Smooth muscle cell (in vitro differentiated cells): ENCODE measurements around the gene CAMK4. TPM values are rescaled to one million over a fixed set of nuclear protein-coding genes. Genes with fewer than 3 reads are reported as not detected.

ENCODE experiments used
- DNase-seq: peaks from one replicate; lab custom pipeline; 2025; ENCODE audit not compliant: unreplicated experiment; lab: John Stamatoyannopoulos, UW
- H2AFZ ChIP-seq: fragments of 200-600 bp; sonication (generic); 2 replicates; pipeline ENCODE4 v1.6.0; 2016; ENCODE audit warnings: antibody characterized with exemption, low read depth, mild to moderate bottlenecking
- H3F3A ChIP-seq: fragments of 200-600 bp; sonication (generic); 2 replicates; pipeline ENCODE4 v1.6.0; 2017; ENCODE audit warnings: antibody characterized with exemption, low read depth
- H3K27ac ChIP-seq: fragments of 200-600 bp; sonication (generic); 2 replicates; pipeline ENCODE4 v1.5.1; 2016; ENCODE audit warnings: low read depth, mild to moderate bottlenecking
- H3K27me3 ChIP-seq: fragments of 200-600 bp; sonication (generic); 2 replicates; pipeline ENCODE4 v1.6.1; 2016; ENCODE audit warnings: low read depth, mild to moderate bottlenecking
- H3K36me3 ChIP-seq: fragments of 200-600 bp; sonication (generic); 2 replicates; pipeline ENCODE4 v1.5.1; 2016; ENCODE audit warnings: low read depth
- H3K4me1 ChIP-seq: fragments of 200-600 bp; sonication (generic); 2 replicates; pipeline ENCODE4 v1.5.1; 2016; ENCODE audit warnings: low read depth
- H3K4me2 ChIP-seq: fragments of 200-600 bp; sonication (generic); 2 replicates; pipeline ENCODE4 v1.6.0; 2016; ENCODE audit warnings: mild to moderate bottlenecking
- H3K4me3 ChIP-seq: fragments of 200-600 bp; sonication (generic); 2 replicates; pipeline ENCODE4 v1.5.1; 2016; ENCODE audit warnings: mild to moderate bottlenecking
- H3K79me2 ChIP-seq: fragments of 200-600 bp; sonication (generic); 2 replicates; pipeline ENCODE4 v1.6.0; 2016; ENCODE audit warnings: low read depth, mild to moderate bottlenecking
- H3K9ac ChIP-seq: fragments of 200-600 bp; sonication (generic); 2 replicates; pipeline ENCODE4 v1.6.0; 2016; ENCODE audit warnings: low read depth
- H3K9me3 ChIP-seq: fragments of 200-600 bp; sonication (generic); replicated peaks from 2 replicates; pipeline ENCODE4 v1.5.1; 2016; ENCODE audit warnings: low read depth
- H4K20me1 ChIP-seq: fragments of 200-600 bp; sonication (generic); 2 replicates; pipeline ENCODE4 v1.6.0; 2016; ENCODE audit warnings: low read depth
- WGBS: methylation state at CpG from one replicate; pipeline ENCODE4 v1.1.7; 2016; ENCODE audit warnings: low lambda C conversion rate; 5-methylcytosine and 5-hydroxymethylcytosine counted together
- polyA plus RNA-seq: library from polyadenylated mRNA; unstranded; fragments of >200 nt; fragmentation: Nextera tagmentation; extraction: Ambion mirVana; gene quantifications from 2 replicates; pipeline ENCODE4 v1.2.1, GENCODE V29; 2016
- total RNA-seq: library from RNA; depleted of rRNA; stranded (reverse); fragments of >200 nt; gene quantifications from 2 replicates; pipeline ENCODE4 v1.2.3, GENCODE V29; 2014
- TF ChIP-seq, protein P1 (sequence below): fragments of 200-600 bp; sonication (generic); IDR thresholded peaks from 2 replicates; pipeline ENCODE4 v1.5.1; 2017; ENCODE audit warnings: borderline replicate concordance, mild to moderate bottlenecking, antibody characterized with exemption; ENCODE audit not compliant: insufficient read depth, poor library complexity, severe bottlenecking

The CAMK4 gene
- total and polyA plus RNA-seq, 2 experiments from 2014 or later: 1.1 to 3.6 TPM

- Histone ChIP-seq H3K79me2 (no peaks in the 10 kb centered on the region), H3K27me3 (no peaks in the 10 kb centered on the region), H3K27ac (no peak overlapping the region), H3K9ac (no peak overlapping the region), H3K36me3 (no peaks in the 10 kb centered on the region), H3F3A (no peaks in the 10 kb centered on the region), H3K4me2 (no peak overlapping the region), H3K4me1 (peaks cover 11% of the 10 kb centered on the region), H3K9me3 (no peaks in the 10 kb centered on the region), H2AFZ (no peak overlapping the region), H3K4me3 (no peak overlapping the region), H4K20me1 (no peaks in the 10 kb centered on the region)
- no peak for DNase-seq
- TF ChIP-seq, protein P1, sequence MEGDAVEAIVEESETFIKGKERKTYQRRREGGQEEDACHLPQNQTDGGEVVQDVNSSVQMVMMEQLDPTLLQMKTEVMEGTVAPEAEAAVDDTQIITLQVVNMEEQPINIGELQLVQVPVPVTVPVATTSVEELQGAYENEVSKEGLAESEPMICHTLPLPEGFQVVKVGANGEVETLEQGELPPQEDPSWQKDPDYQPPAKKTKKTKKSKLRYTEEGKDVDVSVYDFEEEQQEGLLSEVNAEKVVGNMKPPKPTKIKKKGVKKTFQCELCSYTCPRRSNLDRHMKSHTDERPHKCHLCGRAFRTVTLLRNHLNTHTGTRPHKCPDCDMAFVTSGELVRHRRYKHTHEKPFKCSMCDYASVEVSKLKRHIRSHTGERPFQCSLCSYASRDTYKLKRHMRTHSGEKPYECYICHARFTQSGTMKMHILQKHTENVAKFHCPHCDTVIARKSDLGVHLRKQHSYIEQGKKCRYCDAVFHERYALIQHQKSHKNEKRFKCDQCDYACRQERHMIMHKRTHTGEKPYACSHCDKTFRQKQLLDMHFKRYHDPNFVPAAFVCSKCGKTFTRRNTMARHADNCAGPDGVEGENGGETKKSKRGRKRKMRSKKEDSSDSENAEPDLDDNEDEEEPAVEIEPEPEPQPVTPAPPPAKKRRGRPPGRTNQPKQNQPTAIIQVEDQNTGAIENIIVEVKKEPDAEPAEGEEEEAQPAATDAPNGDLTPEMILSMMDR: no peak
- 64% methylated on average over 1 of the region's 1 CpG for WGBS
These were observed 222.9 kb downstream of the CAMK4 start for GRCh38 chr5:111447099-111447498.

DNA sequence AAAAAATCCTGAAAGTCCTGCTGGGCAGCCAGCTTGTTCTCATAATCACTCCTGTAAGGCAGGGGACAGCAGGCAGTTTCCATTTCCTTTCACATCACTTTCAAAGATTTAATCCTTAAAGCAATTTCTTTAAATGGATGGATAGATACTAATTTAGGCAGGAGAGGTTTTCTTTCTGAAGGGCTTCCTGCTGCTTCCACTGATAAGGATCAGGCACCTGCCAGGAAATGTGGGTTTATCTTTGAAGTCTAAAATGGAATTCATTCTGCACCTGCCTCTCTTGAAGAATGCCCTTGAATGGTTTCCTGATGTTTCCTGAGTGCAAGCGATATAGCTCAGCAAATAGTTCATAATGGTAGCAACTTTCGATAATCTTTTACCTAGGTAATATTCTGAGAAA lies 223.6 kb downstream of the CAMK4 start:
- Histone ChIP-seq H3K4me3 (no peak overlapping the region), H3K36me3 (no peaks in the 10 kb centered on the region), H3K9me3 (no peaks in the 10 kb centered on the region), H3K27me3 (no peaks in the 10 kb centered on the region), H2AFZ (no peak overlapping the region), H3K27ac (no peak overlapping the region), H3K79me2 (no peaks in the 10 kb centered on the region), H3K4me2 (no peak overlapping the region), H4K20me1 (no peaks in the 10 kb centered on the region), H3F3A (no peaks in the 10 kb centered on the region), H3K4me1 (peaks cover 11% of the 10 kb centered on the region), H3K9ac (no peak overlapping the region)
- WGBS: 40% methylated on average over 2 of the region's 2 CpGs
- TF ChIP-seq, protein P1: no peak
- DNase-seq: no peak

DNA sequence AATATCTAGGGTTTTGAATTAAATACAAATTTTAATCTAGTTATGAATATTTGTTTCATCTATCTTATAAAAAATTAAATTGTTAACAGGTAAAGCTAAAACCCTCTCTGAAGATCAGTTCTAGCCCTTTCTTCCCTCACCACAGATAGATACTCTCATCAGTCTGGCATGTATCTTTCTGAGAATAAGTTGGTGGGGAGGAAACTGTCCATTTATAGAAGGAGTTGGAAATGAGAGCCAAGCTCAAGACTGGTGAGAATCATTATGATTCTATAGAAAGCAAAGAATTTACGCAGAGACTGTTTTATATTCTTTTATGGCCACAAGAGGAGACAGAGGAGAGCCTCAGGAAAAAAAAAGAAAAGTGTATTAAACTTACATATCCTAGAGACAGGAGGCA lies 229.1 kb downstream of the CAMK4 start:
- Histone ChIP-seq H3K4me3 (no peak overlapping the region), H3F3A (no peaks in the 10 kb centered on the region), H3K9me3 (no peaks in the 10 kb centered on the region), H3K9ac (no peak overlapping the region), H3K4me1 (no peaks in the 10 kb centered on the region), H3K79me2 (no peaks in the 10 kb centered on the region), H4K20me1 (no peaks in the 10 kb centered on the region), H3K36me3 (no peaks in the 10 kb centered on the region), H3K27me3 (no peaks in the 10 kb centered on the region), H3K27ac (no peak overlapping the region), H2AFZ (no peak overlapping the region), H3K4me2 (no peak overlapping the region)
- 79% methylated on average over 1 of the region's 1 CpG for WGBS
- DNase-seq: no peak
- TF ChIP-seq, protein P1: no peak

- H3K36me3 ChIP-seq: no peaks in the 10 kb centered on the region
- H3K4me3 ChIP-seq: no peak overlapping the region
- H3K79me2 ChIP-seq: no peaks in the 10 kb centered on the region
- H3K4me1 ChIP-seq: no peaks in the 10 kb centered on the region
- no peak for DNase-seq
- H3K4me2 ChIP-seq: no peak overlapping the region
- TF ChIP-seq, protein P1: no peak
- no peaks in the 10 kb centered on the region for H3F3A ChIP-seq
- H3K9me3 ChIP-seq: no peaks in the 10 kb centered on the region
- no peak overlapping the region for H3K9ac ChIP-seq
- WGBS: 28% methylated on average over 2 of the region's 2 CpGs
- H2AFZ ChIP-seq: no peak overlapping the region
- H4K20me1 ChIP-seq: no peaks in the 10 kb centered on the region
- H3K27ac ChIP-seq: no peak overlapping the region
- no peaks in the 10 kb centered on the region for H3K27me3 ChIP-seq
These were observed 229.6 kb downstream of the CAMK4 start for GRCh38 chr5:111453747-111454146.
